ENCODE data around the gene PLEKHG7. TPM values are rescaled to one million over a fixed set of nuclear protein-coding genes. Genes with fewer than 3 reads are reported as not detected.

Gene PLEKHG7
- polyA plus RNA-seq, 1 donor (not counting 4 experiments of a cell fraction or from before 2014, with no cell fraction given), result not detected

- H3K9me3 ChIP-seq (ENCODE audit: control insufficient read depth, low read depth, low read length), result no peaks in the 10 kb centered on the region
- FAIRE-seq (no peak), DNase-seq (ENCODE audit: low read depth, low spot score) (no peak)
- no peaks in the 10 kb centered on the region for H3K9me1 ChIP-seq (ENCODE audit: control insufficient read depth, extremely low read depth, insufficient read depth, low read length)
- no peak overlapping the region for H3K27ac ChIP-seq (ENCODE audit: control insufficient read depth, insufficient read depth, low read length)
- H3K4me3 ChIP-seq (ENCODE audit: control insufficient read depth in 2 of 3, extremely low read depth in 1 of 3, insufficient read depth in 2 of 3, low read depth in 1 of 3, low read length in 3 of 3), result no peak overlapping the region
- H3K4me1 ChIP-seq (ENCODE audit: control insufficient read depth, extremely low read depth, insufficient read depth, low read length), result peaks cover 12% of the 10 kb centered on the region
- H3K79me2 ChIP-seq (ENCODE audit: control insufficient read depth, insufficient read depth, low read length), result no peaks in the 10 kb centered on the region
- no peak overlapping the region for H3K4me2 ChIP-seq (ENCODE audit: control insufficient read depth, extremely low read depth, insufficient read depth, low read depth, low read length)
- TF ChIP-seq CTCF (optimal IDR thresholded peaks at IDR 0.05 in 1 of 3, IDR thresholded peaks at IDR 0.05 in 1 of 3, conservative IDR thresholded peaks at IDR 0.05 in 1 of 3; ENCODE audit: extremely low read depth in 1 of 3, insufficient read depth in 2 of 3, low read length in 3 of 3), result no peak
- no peak for TF ChIP-seq EZH2 (IDR thresholded peaks at IDR 0.05; ENCODE audit: low read length)
- dilution Hi-C loops (cut with MboI; ENCODE audit: extremely low pct_ligation_motif_present, low sequenced_read_pairs), result no loop called here
- no peaks in the 10 kb centered on the region for H4K20me1 ChIP-seq (ENCODE audit: control insufficient read depth, extremely low read depth, insufficient read depth, low read length)
- H3K36me3 ChIP-seq (ENCODE audit: control insufficient read depth in 2 of 2, extremely low read depth in 1 of 2, insufficient read depth in 2 of 2, low read length in 2 of 2), result no peaks in the 10 kb centered on the region
- no peaks in the 10 kb centered on the region for H3K27me3 ChIP-seq (ENCODE audit: control insufficient read depth, extremely low read depth, insufficient read depth, low read length)
- H3K9ac ChIP-seq (ENCODE audit: control insufficient read depth, extremely low read depth, insufficient read depth, low read length), result no peak overlapping the region
- H2AFZ ChIP-seq (ENCODE audit: control insufficient read depth, low read length), result no peak overlapping the region
Measured at GRCh38 chr12:92676710-92677109, 26.1 kb upstream of the PLEKHG7 start.

- no peak overlapping the region for H3K4me2 ChIP-seq (ENCODE audit: control insufficient read depth, extremely low read depth, insufficient read depth, low read depth, low read length)
- H3K4me3 ChIP-seq (ENCODE audit: control insufficient read depth in 2 of 3, extremely low read depth in 1 of 3, insufficient read depth in 2 of 3, low read depth in 1 of 3, low read length in 3 of 3), result no peak overlapping the region
- no peaks in the 10 kb centered on the region for H3K27me3 ChIP-seq (ENCODE audit: control insufficient read depth, extremely low read depth, insufficient read depth, low read length)
- H3K9me1 ChIP-seq (ENCODE audit: control insufficient read depth, extremely low read depth, insufficient read depth, low read length), result no peaks in the 10 kb centered on the region
- DNase-seq (ENCODE audit: low read depth, low spot score) (no peak), FAIRE-seq (no peak)
- no peaks in the 10 kb centered on the region for H3K9me3 ChIP-seq (ENCODE audit: control insufficient read depth, low read depth, low read length)
- no peak overlapping the region for H2AFZ ChIP-seq (ENCODE audit: control insufficient read depth, low read length)
- dilution Hi-C loops (cut with MboI; ENCODE audit: extremely low pct_ligation_motif_present, low sequenced_read_pairs), result no loop called here
- no peak overlapping the region for H3K27ac ChIP-seq (ENCODE audit: control insufficient read depth, insufficient read depth, low read length)
- H3K36me3 ChIP-seq (ENCODE audit: control insufficient read depth in 2 of 2, extremely low read depth in 1 of 2, insufficient read depth in 2 of 2, low read length in 2 of 2), result no peaks in the 10 kb centered on the region
- TF ChIP-seq CTCF (optimal IDR thresholded peaks at IDR 0.05 in 1 of 3, IDR thresholded peaks at IDR 0.05 in 1 of 3, conservative IDR thresholded peaks at IDR 0.05 in 1 of 3; ENCODE audit: extremely low read depth in 1 of 3, insufficient read depth in 2 of 3, low read length in 3 of 3), result no peak
- H3K4me1 ChIP-seq (ENCODE audit: control insufficient read depth, extremely low read depth, insufficient read depth, low read length), result no peaks in the 10 kb centered on the region
- no peaks in the 10 kb centered on the region for H3K79me2 ChIP-seq (ENCODE audit: control insufficient read depth, insufficient read depth, low read length)
- no peak overlapping the region for H3K9ac ChIP-seq (ENCODE audit: control insufficient read depth, extremely low read depth, insufficient read depth, low read length)
- H4K20me1 ChIP-seq (ENCODE audit: control insufficient read depth, extremely low read depth, insufficient read depth, low read length), result no peaks in the 10 kb centered on the region
Measured at GRCh38 chr12:92690601-92691000, 12.2 kb upstream of the PLEKHG7 start.
